Caco-2 (cell line): ENCODE measurements around the gene SCAMP1. TPM values are rescaled to one million over a fixed set of nuclear protein-coding genes. Genes with fewer than 3 reads are reported as not detected.

Source experiments
- BruUV-seq: library from RNA; stranded (reverse); fragments of 400-500 nt; replicated peaks from 2 replicates; lab custom pipeline; 2021; lab: Mats Ljungman, UMichigan
- CTCF ChIA-PET: fragments of 300-600 bp; sonication (Branson Sonifier 250); formaldehyde crosslinking; loops from one replicate; lab custom pipeline; 2022; ENCODE audit warnings: antibody characterized with exemption; lab: Charles Lee
- POLR2A ChIA-PET: fragments of 300-600 bp; sonication (Branson Sonifier 250); formaldehyde crosslinking; loops from one replicate; lab custom pipeline; 2022; ENCODE audit warnings: antibody characterized with exemption; lab: Charles Lee
- DNase-seq, 2 experiments: peaks; one replicate each; pipeline versions ENCODE4 v3.0.0 to v3.0.0-alpha.2; 2020 to 2022
- H3K27me3 ChIP-seq: replicated peaks from 2 replicates; pipeline ENCODE4 v1.6.0; 2011; ENCODE audit warnings: low read length; ENCODE audit not compliant: control insufficient read depth, insufficient read depth
- H3K36me3 ChIP-seq: 2 replicates; pipeline ENCODE4 v1.5.1; 2011; ENCODE audit warnings: low read length; ENCODE audit not compliant: control insufficient read depth, insufficient read depth
- H3K4me1 ChIP-seq: fragments of 250-450 bp; sonication (Bioruptor Pico); 2 replicates; pipeline ENCODE4 v1.5.1; 2020; ENCODE audit warnings: mild to moderate bottlenecking
- H3K4me3 ChIP-seq: 2 replicates; pipeline ENCODE4 v1.5.1; 2011; ENCODE audit warnings: low read depth, mild to moderate bottlenecking, control low read depth, low read length
- H3K9me3 ChIP-seq: fragments of 250-450 bp; sonication (Bioruptor Pico); 2 replicates; pipeline ENCODE4 v1.5.1; 2020; ENCODE audit warnings: mild to moderate bottlenecking, moderate library complexity
- H3K27ac Mint-ChIP-seq: one replicate; pipeline ENCODE4 v1.8.0; 2022; ENCODE audit warnings: mixed read lengths; ENCODE audit not compliant: unreplicated experiment
- H3K27me3 Mint-ChIP-seq: one replicate; pipeline ENCODE4 v1.8.0; 2022; ENCODE audit warnings: mixed read lengths; ENCODE audit not compliant: insufficient read depth, unreplicated experiment
- H3K36me3 Mint-ChIP-seq: one replicate; pipeline ENCODE4 v1.8.0; 2022; ENCODE audit warnings: mild to moderate bottlenecking, mixed read lengths; ENCODE audit not compliant: insufficient read depth, unreplicated experiment
- H3K4me1 Mint-ChIP-seq: one replicate; pipeline ENCODE4 v1.8.0; 2022; ENCODE audit warnings: low read depth, mixed read lengths; ENCODE audit not compliant: unreplicated experiment
- H3K4me3 Mint-ChIP-seq: one replicate; pipeline ENCODE4 v1.8.0; 2022; ENCODE audit warnings: mild to moderate bottlenecking, moderate library complexity, mixed read lengths; ENCODE audit not compliant: unreplicated experiment
- H3K9me3 Mint-ChIP-seq: one replicate; pipeline ENCODE4 v1.8.0; 2022; ENCODE audit warnings: mixed read lengths; ENCODE audit not compliant: unreplicated experiment
- intact Hi-C: fragments of 100-400 bp; cut with micrococcal nuclease; formaldehyde crosslinking; loops from one replicate; pipeline ENCODE4 v1.10.0; 2022; ENCODE audit not compliant: unreplicated experiment
- total RNA-seq: library from RNA; stranded (reverse); gene quantifications from 2 replicates; pipeline ENCODE4 v1.2.3, GENCODE V29; 2022
- TF ChIP-seq, protein P1 (sequence below), 2 experiments: fragments of 200-600 bp in 1 of 2; IDR thresholded peaks; 1 replicate in 1 of 2; 2 replicates in 1 of 2; pipeline versions ENCODE4 v1.5.1 to v1.8.0; 2011 to 2022; ENCODE audit warnings: antibody characterized with exemption in 1 of 2, control low read depth in 1 of 2, inconsistent platforms in 1 of 2, low read depth in 1 of 2, low read length in 1 of 2, mild to moderate bottlenecking in 1 of 2, moderate library complexity in 1 of 2; ENCODE audit not compliant: insufficient read depth in 1 of 2, severe bottlenecking in 1 of 2, unreplicated experiment in 1 of 2

Gene SCAMP1
- total RNA-seq, 1 experiment from 2014 or later, result 21.3 TPM

DNA sequence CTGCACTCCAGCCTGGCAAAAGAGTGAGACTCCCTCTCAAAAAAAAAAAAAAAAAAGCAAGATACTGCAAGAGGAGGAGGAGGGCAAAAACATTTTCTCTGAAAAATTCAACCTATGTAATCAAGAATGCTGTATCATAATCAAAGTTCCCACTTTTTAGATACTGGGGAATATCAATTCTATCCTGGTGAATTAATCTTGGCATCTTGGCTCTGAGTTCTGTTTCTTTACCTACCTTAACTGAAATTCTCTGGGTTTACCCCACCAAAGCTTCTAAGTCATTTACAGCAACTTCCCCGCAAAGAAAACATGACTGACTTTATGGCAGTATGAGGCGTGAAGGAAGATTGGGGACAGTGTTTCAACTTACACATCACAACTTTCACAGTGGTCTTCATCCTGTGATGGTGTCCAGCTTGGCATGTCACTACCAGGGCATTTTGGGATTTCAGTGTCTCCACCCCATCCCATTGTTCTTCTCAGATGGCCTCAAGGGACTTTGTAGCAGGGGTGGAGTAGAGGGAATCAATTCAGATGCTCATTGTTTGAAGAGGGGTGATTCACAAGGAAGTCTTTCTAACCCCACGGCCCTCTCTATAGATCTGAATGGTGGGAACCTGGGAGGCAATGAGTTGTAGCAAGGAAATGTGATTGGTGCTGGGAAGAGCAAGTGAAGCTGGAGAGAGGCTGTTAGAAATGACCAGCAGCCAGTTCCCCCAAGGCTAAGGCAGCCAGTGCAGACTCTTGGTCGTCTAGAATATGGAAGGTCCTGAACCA lies 130.5 kb downstream of the SCAMP1 start:
- Histone ChIP-seq H3K4me1 (no peaks in the 10 kb centered on the region), H3K36me3 (peaks cover 2% of the 10 kb centered on the region; the same call in 1 of the 2 replicates), H3K9me3 (no peaks in the 10 kb centered on the region), H3K27me3 (no peaks in the 10 kb centered on the region), H3K4me3 (no peak overlapping the region)
- ChIA-PET POLR2A (no interaction called here), CTCF (no interaction called here)
- no peak overlapping the region for H3K4me3 Mint-ChIP-seq
- H3K27ac Mint-ChIP-seq, result no peak overlapping the region
- intact Hi-C loops, result no loop called here
- peaks cover 65% of the 10 kb centered on the region for H3K36me3 Mint-ChIP-seq
- no peaks in the 10 kb centered on the region for H3K27me3 Mint-ChIP-seq
- TF ChIP-seq, protein P1, sequence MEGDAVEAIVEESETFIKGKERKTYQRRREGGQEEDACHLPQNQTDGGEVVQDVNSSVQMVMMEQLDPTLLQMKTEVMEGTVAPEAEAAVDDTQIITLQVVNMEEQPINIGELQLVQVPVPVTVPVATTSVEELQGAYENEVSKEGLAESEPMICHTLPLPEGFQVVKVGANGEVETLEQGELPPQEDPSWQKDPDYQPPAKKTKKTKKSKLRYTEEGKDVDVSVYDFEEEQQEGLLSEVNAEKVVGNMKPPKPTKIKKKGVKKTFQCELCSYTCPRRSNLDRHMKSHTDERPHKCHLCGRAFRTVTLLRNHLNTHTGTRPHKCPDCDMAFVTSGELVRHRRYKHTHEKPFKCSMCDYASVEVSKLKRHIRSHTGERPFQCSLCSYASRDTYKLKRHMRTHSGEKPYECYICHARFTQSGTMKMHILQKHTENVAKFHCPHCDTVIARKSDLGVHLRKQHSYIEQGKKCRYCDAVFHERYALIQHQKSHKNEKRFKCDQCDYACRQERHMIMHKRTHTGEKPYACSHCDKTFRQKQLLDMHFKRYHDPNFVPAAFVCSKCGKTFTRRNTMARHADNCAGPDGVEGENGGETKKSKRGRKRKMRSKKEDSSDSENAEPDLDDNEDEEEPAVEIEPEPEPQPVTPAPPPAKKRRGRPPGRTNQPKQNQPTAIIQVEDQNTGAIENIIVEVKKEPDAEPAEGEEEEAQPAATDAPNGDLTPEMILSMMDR (IDR thresholded peaks at IDR 0.05; ENCODE audit: insufficient read depth in 1 of 2, low read depth in 1 of 2, low read length in 1 of 2, severe bottlenecking in 1 of 2, unreplicated experiment in 1 of 2), result no peak
- no peaks in the 10 kb centered on the region for H3K9me3 Mint-ChIP-seq
- no TSS peak for BruUV-seq
- H3K4me1 Mint-ChIP-seq, result no peaks in the 10 kb centered on the region
- no peak for DNase-seq

DNA sequence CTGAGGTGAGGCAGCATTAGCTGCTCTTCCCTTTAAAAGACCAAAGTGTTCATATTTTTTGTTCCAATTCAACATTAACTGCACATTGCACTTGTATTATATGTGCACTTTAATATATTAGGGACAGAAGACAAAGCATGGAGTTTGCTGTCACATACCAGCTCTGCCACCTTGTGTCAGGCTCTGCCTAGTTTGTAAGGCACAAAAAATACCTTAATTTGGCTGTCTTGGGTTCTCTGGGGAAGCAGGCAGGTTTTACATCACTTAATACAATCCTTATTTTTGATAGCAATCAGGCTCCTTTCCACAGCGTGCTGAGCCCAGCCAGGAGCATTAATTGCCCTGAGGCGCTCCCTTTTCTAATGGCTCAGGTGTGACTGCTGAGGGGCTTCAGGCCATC lies 131.8 kb downstream of the SCAMP1 start:
- H3K36me3 Mint-ChIP-seq, result peaks cover 70% of the 10 kb centered on the region
- Histone ChIP-seq H3K9me3 (no peaks in the 10 kb centered on the region), H3K27me3 (no peaks in the 10 kb centered on the region), H3K4me3 (no peak overlapping the region), H3K4me1 (peaks cover 3% of the 10 kb centered on the region; the same call in 1 of the 2 replicates), H3K36me3 (peaks cover 2% of the 10 kb centered on the region; the same call in 1 of the 2 replicates)
- intact Hi-C loops, result no loop called here
- peaks cover 8% of the 10 kb centered on the region for H3K4me1 Mint-ChIP-seq
- CTCF ChIA-PET, result no interaction called here
- no peak for DNase-seq
- BruUV-seq, result no TSS peak
- no peak overlapping the region for H3K27ac Mint-ChIP-seq
- no peaks in the 10 kb centered on the region for H3K27me3 Mint-ChIP-seq
- TF ChIP-seq, protein P1 (IDR thresholded peaks at IDR 0.05; ENCODE audit: insufficient read depth in 1 of 2, low read depth in 1 of 2, low read length in 1 of 2, severe bottlenecking in 1 of 2, unreplicated experiment in 1 of 2), result no peak
- H3K9me3 Mint-ChIP-seq, result no peaks in the 10 kb centered on the region
- no peak overlapping the region for H3K4me3 Mint-ChIP-seq
- POLR2A ChIA-PET, result no interaction called here

DNA sequence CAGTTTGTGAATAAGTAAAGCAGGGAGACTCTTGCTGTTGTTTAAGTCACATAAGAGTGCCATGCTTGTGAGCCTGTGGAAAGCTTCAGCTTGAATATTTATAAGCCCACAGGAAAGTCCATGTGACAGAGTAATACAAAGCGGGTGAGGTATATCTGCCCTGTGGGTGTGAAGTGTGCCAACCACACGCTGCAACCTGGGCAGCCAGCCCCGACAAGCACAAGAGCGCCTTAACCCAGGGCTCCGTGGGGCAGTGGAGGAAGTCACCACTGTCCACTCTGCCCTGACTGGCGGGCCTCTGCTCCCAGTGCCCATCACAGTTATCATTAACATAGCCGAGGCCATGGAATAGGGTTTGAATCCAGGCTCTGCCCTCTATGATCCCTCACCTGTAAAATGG lies 132.2 kb downstream of the SCAMP1 start:
- no peaks in the 10 kb centered on the region for H3K27me3 Mint-ChIP-seq
- BruUV-seq, result no TSS peak

More for the DNA sequence above, 132.2 kb downstream of the SCAMP1 start:
- Histone ChIP-seq H3K27me3 (no peaks in the 10 kb centered on the region), H3K36me3 (peaks cover 1% of the 10 kb centered on the region; the same call in 1 of the 2 replicates), H3K4me3 (no peak overlapping the region), H3K4me1 (peaks cover 6% of the 10 kb centered on the region), H3K9me3 (no peaks in the 10 kb centered on the region)
- POLR2A ChIA-PET, result no interaction called here
- Mint-ChIP-seq H3K9me3 (no peaks in the 10 kb centered on the region), H3K36me3 (peaks cover 66% of the 10 kb centered on the region), H3K4me3 (no peak overlapping the region), H3K4me1 (peaks cover 12% of the 10 kb centered on the region), H3K27ac (no peak overlapping the region)
- DNase-seq, result no peak
- TF ChIP-seq, protein P1 (IDR thresholded peaks at IDR 0.05; ENCODE audit: insufficient read depth in 1 of 2, low read depth in 1 of 2, low read length in 1 of 2, severe bottlenecking in 1 of 2, unreplicated experiment in 1 of 2), result no peak
- intact Hi-C loops, result no loop called here
- CTCF ChIA-PET, result no interaction called here
